ENCODE measurements around the gene CKAP4. TPM values are rescaled to one million over a fixed set of nuclear protein-coding genes. Genes with fewer than 3 reads are reported as not detected.

CKAP4 gene
- total and polyA plus RNA-seq, 10 of the 15 experiments (the other 5 are each of a cell fraction or from before 2014, with no cell fraction given) = 0.39 to 23.6 (median 11.1) TPM

- SMC1A ChIA-PET (ENCODE audit: uncharacterized antibody, unreplicated experiment) = interaction anchor here (0.6 to 1.5 kb wide), 9 partner anchors 48 to 811 kb away, joined by 3 to 10 read pairs (median 4); no protein-coding TSS in a partner anchor
- CTCF ChIA-PET = interaction anchor here (0.7 to 1.4 kb wide), 23 partner anchors 8 to 804 kb away, joined by 3 to 13 read pairs (median 4); partner anchors contain the start of gene POLR3B
- no peak overlapping the region for H2AFZ ChIP-seq (ENCODE audit: control insufficient read depth, low read depth, low read length)
- RAD21 ChIA-PET (ENCODE audit: unreplicated experiment) = interaction anchor here (1.0 to 1.6 kb wide), 3 partner anchors 58 to 803 kb away, joined by 5 to 7 read pairs (median 7); no protein-coding TSS in a partner anchor
- FAIRE-seq = peak; percentile 94
- BruUV-seq (replicated peaks) = no TSS peak
- intact Hi-C loops (cut with micrococcal nuclease; ENCODE audit: unreplicated experiment) (loop anchor here (1.0 to 10.0 kb wide), 2 partner anchors 691 to 803 kb away; no protein-coding TSS in a partner anchor), in situ Hi-C loops (cut with MboI) (loop anchor here (5.0 kb wide), 1 partner anchor 801 kb away; no protein-coding TSS in a partner anchor)
- H4K20me1 ChIP-seq (ENCODE audit: control insufficient read depth, insufficient read depth) = no peaks in the 10 kb centered on the region
- no peak overlapping the region for H3K4me3 ChIP-seq
- no peaks in the 10 kb centered on the region for H3K9me3 ChIP-seq (replicated peaks; ENCODE audit: control insufficient read depth, insufficient read depth, low read length)
- H3K9ac ChIP-seq (ENCODE audit: control insufficient read depth, insufficient read depth, low read length) = no peak overlapping the region
- whole genome bisulfite sequencing (ENCODE audit: insufficient coverage, insufficient replicate concordance, low lambda C conversion rate, missing lambda C conversion rate) = 16% methylated on average over 9 of the region's 9 CpGs
- POLR2A ChIA-PET = no interaction called here
- no peaks in the 10 kb centered on the region for H3K4me1 ChIP-seq (ENCODE audit: control insufficient read depth, insufficient read depth, low read length)
- H3K36me3 ChIP-seq (ENCODE audit: control insufficient read depth in 2 of 2, insufficient read depth in 2 of 2, low read length in 1 of 2) = no peaks in the 10 kb centered on the region
- DNase-seq (ENCODE audit: low read depth, low spot score) = no peak
- H3K4me2 ChIP-seq (ENCODE audit: control insufficient read depth, insufficient read depth) = no peak overlapping the region
- no peaks in the 10 kb centered on the region for H3K79me2 ChIP-seq (ENCODE audit: control insufficient read depth, insufficient read depth, low read length)
- ATAC-seq = peak; percentile 94
- H3K27ac ChIP-seq (ENCODE audit: control insufficient read depth, insufficient read depth) = no peak overlapping the region
- H3K27me3 ChIP-seq (replicated peaks in 1 of 2; ENCODE audit: control insufficient read depth in 2 of 2, insufficient read depth in 2 of 2, low read length in 1 of 2) = no peaks in the 10 kb centered on the region
- TF ChIP-seq MAX (IDR thresholded peaks at IDR 0.05; ENCODE audit: low read depth, low read length) = no peak
- TF ChIP-seq NFYA (IDR thresholded peaks at IDR 0.05; ENCODE audit: borderline replicate concordance, low read depth, low read length) = no peak
- TF ChIP-seq, protein P1, sequence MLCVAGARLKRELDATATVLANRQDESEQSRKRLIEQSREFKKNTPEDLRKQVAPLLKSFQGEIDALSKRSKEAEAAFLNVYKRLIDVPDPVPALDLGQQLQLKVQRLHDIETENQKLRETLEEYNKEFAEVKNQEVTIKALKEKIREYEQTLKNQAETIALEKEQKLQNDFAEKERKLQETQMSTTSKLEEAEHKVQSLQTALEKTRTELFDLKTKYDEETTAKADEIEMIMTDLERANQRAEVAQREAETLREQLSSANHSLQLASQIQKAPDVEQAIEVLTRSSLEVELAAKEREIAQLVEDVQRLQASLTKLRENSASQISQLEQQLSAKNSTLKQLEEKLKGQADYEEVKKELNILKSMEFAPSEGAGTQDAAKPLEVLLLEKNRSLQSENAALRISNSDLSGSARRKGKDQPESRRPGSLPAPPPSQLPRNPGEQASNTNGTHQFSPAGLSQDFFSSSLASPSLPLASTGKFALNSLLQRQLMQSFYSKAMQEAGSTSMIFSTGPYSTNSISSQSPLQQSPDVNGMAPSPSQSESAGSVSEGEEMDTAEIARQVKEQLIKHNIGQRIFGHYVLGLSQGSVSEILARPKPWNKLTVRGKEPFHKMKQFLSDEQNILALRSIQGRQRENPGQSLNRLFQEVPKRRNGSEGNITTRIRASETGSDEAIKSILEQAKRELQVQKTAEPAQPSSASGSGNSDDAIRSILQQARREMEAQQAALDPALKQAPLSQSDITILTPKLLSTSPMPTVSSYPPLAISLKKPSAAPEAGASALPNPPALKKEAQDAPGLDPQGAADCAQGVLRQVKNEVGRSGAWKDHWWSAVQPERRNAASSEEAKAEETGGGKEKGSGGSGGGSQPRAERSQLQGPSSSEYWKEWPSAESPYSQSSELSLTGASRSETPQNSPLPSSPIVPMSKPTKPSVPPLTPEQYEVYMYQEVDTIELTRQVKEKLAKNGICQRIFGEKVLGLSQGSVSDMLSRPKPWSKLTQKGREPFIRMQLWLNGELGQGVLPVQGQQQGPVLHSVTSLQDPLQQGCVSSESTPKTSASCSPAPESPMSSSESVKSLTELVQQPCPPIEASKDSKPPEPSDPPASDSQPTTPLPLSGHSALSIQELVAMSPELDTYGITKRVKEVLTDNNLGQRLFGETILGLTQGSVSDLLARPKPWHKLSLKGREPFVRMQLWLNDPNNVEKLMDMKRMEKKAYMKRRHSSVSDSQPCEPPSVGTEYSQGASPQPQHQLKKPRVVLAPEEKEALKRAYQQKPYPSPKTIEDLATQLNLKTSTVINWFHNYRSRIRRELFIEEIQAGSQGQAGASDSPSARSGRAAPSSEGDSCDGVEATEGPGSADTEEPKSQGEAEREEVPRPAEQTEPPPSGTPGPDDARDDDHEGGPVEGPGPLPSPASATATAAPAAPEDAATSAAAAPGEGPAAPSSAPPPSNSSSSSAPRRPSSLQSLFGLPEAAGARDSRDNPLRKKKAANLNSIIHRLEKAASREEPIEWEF (IDR thresholded peaks at IDR 0.05; ENCODE audit: insufficient replicate concordance, low read depth, low read length) = no peak
- TF ChIP-seq YBX1 (IDR thresholded peaks at IDR 0.05) = no peak
- TF ChIP-seq KAT2A (conservative IDR thresholded peaks at IDR 0.05; ENCODE audit: control insufficient read depth, low read depth, low read length) = no peak
- TF ChIP-seq, protein P2, sequence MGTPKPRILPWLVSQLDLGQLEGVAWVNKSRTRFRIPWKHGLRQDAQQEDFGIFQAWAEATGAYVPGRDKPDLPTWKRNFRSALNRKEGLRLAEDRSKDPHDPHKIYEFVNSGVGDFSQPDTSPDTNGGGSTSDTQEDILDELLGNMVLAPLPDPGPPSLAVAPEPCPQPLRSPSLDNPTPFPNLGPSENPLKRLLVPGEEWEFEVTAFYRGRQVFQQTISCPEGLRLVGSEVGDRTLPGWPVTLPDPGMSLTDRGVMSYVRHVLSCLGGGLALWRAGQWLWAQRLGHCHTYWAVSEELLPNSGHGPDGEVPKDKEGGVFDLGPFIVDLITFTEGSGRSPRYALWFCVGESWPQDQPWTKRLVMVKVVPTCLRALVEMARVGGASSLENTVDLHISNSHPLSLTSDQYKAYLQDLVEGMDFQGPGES (IDR thresholded peaks at IDR 0.05) = no peak
- no peak for TF ChIP-seq RAD51 (IDR thresholded peaks at IDR 0.05)
- TF ChIP-seq HCFC1 (IDR thresholded peaks at IDR 0.05; ENCODE audit: low read length) = no peak
- TF ChIP-seq, protein P3, sequence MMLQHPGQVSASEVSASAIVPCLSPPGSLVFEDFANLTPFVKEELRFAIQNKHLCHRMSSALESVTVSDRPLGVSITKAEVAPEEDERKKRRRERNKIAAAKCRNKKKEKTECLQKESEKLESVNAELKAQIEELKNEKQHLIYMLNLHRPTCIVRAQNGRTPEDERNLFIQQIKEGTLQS (IDR thresholded peaks at IDR 0.05; ENCODE audit: borderline replicate concordance, extremely low read depth, low read depth, low read length) = no peak
- TF ChIP-seq DPF2 (IDR thresholded peaks at IDR 0.05) = no peak
- TF ChIP-seq EED (IDR thresholded peaks at IDR 0.05; ENCODE audit: low read depth) = no peak
- TF ChIP-seq, protein P4, sequence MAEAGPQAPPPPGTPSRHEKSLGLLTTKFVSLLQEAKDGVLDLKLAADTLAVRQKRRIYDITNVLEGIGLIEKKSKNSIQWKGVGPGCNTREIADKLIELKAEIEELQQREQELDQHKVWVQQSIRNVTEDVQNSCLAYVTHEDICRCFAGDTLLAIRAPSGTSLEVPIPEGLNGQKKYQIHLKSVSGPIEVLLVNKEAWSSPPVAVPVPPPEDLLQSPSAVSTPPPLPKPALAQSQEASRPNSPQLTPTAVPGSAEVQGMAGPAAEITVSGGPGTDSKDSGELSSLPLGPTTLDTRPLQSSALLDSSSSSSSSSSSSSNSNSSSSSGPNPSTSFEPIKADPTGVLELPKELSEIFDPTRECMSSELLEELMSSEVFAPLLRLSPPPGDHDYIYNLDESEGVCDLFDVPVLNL (IDR thresholded peaks at IDR 0.05; ENCODE audit: low read depth, low read length) = 0 out of 2 replicates have a peak, but pooled peaks have one; percentile 25
- no peak for TF ChIP-seq CHD4 (IDR thresholded peaks at IDR 0.05)
- TF ChIP-seq CREB1 (IDR thresholded peaks at IDR 0.05; ENCODE audit: low read depth) = no peak
- no peak for TF ChIP-seq JUND (IDR thresholded peaks at IDR 0.05; ENCODE audit: low read depth, low read length)
Observed at GRCh38 chr12:106223485-106224354, 24.1 kb downstream of the CKAP4 start.
